HG03460 (cell line): ENCODE data around the gene PLCXD3.
"Not testable (repeated sequence)": the region's sequence is repeated elsewhere in the genome, so short reads cannot be mapped to it uniquely, and the experiment has no call there.

Source experiments
- ATAC-seq: cut with Tn5 transposase; IDR thresholded peaks from one replicate; pipeline ENCODE4 v1.9.1; 2021; ENCODE audit not compliant: unreplicated experiment

PLCXD3 gene

GRCh38 chr5:41493490-41494126 is 16.8 kb downstream of the PLCXD3 start:
- ATAC-seq: not testable (repeated sequence)

GRCh38 chr5:41485533-41485932 is 24.9 kb downstream of the PLCXD3 start:
- ATAC-seq: no peak

GRCh38 chr5:41482715-41483114 is 27.7 kb downstream of the PLCXD3 start:
- no peak for ATAC-seq

GRCh38 chr5:41482173-41482572 is 28.2 kb downstream of the PLCXD3 start:
- ATAC-seq: no peak

- not testable (repeated sequence) for ATAC-seq
These were observed 38.7 kb downstream of the PLCXD3 start for GRCh38 chr5:41471571-41472208.

- ATAC-seq: no peak
These were observed 44.8 kb downstream of the PLCXD3 start for GRCh38 chr5:41465493-41466171.

- no peak for ATAC-seq
These were observed 50.8 kb downstream of the PLCXD3 start for GRCh38 chr5:41459557-41459956.

- ATAC-seq: no peak
These were observed 53.3 kb downstream of the PLCXD3 start for GRCh38 chr5:41457094-41457493.

GRCh38 chr5:41452506-41452905 is 57.9 kb downstream of the PLCXD3 start:
- no peak for ATAC-seq

GRCh38 chr5:41447650-41448510 is 62.5 kb downstream of the PLCXD3 start:
- no peak for ATAC-seq

- ATAC-seq: no peak
These were observed 64.4 kb downstream of the PLCXD3 start for GRCh38 chr5:41445937-41446563.

- ATAC-seq: no peak
These were observed 75.1 kb downstream of the PLCXD3 start for GRCh38 chr5:41435276-41435675.

GRCh38 chr5:41433552-41434181 is 76.7 kb downstream of the PLCXD3 start:
- ATAC-seq: no peak

GRCh38 chr5:41432481-41433253 is 77.7 kb downstream of the PLCXD3 start:
- ATAC-seq: no peak

- ATAC-seq: no peak
These were observed 82.9 kb downstream of the PLCXD3 start for GRCh38 chr5:41427505-41427904.

- no peak for ATAC-seq
These were observed 84.7 kb downstream of the PLCXD3 start for GRCh38 chr5:41425736-41426135.

GRCh38 chr5:41420492-41421067 is 89.8 kb downstream of the PLCXD3 start:
- ATAC-seq: no peak

- ATAC-seq: no peak
These were observed 92.0 kb downstream of the PLCXD3 start for GRCh38 chr5:41418220-41419031.
